Smooth muscle cell (in vitro differentiated cells): ENCODE results near the gene VAV2. TPM values are rescaled to one million over a fixed set of nuclear protein-coding genes. Genes with fewer than 3 reads are reported as not detected.
A peak's percentile ranks its signal among the peaks of the same experiment; 100 is the strongest.

ENCODE experiments used
- DNase-seq: peaks from one replicate; lab custom pipeline; 2025; ENCODE audit not compliant: unreplicated experiment; lab: John Stamatoyannopoulos, UW
- H2AFZ ChIP-seq: fragments of 200-600 bp; sonication (generic); 2 replicates; pipeline ENCODE4 v1.6.0; 2016; ENCODE audit warnings: antibody characterized with exemption, low read depth, mild to moderate bottlenecking
- H3F3A ChIP-seq: fragments of 200-600 bp; sonication (generic); 2 replicates; pipeline ENCODE4 v1.6.0; 2017; ENCODE audit warnings: antibody characterized with exemption, low read depth
- H3K27ac ChIP-seq: fragments of 200-600 bp; sonication (generic); 2 replicates; pipeline ENCODE4 v1.5.1; 2016; ENCODE audit warnings: low read depth, mild to moderate bottlenecking
- H3K27me3 ChIP-seq: fragments of 200-600 bp; sonication (generic); 2 replicates; pipeline ENCODE4 v1.6.1; 2016; ENCODE audit warnings: low read depth, mild to moderate bottlenecking
- H3K36me3 ChIP-seq: fragments of 200-600 bp; sonication (generic); 2 replicates; pipeline ENCODE4 v1.5.1; 2016; ENCODE audit warnings: low read depth
- H3K4me1 ChIP-seq: fragments of 200-600 bp; sonication (generic); 2 replicates; pipeline ENCODE4 v1.5.1; 2016; ENCODE audit warnings: low read depth
- H3K4me2 ChIP-seq: fragments of 200-600 bp; sonication (generic); 2 replicates; pipeline ENCODE4 v1.6.0; 2016; ENCODE audit warnings: mild to moderate bottlenecking
- H3K4me3 ChIP-seq: fragments of 200-600 bp; sonication (generic); 2 replicates; pipeline ENCODE4 v1.5.1; 2016; ENCODE audit warnings: mild to moderate bottlenecking
- H3K79me2 ChIP-seq: fragments of 200-600 bp; sonication (generic); 2 replicates; pipeline ENCODE4 v1.6.0; 2016; ENCODE audit warnings: low read depth, mild to moderate bottlenecking
- H3K9ac ChIP-seq: fragments of 200-600 bp; sonication (generic); 2 replicates; pipeline ENCODE4 v1.6.0; 2016; ENCODE audit warnings: low read depth
- H3K9me3 ChIP-seq: fragments of 200-600 bp; sonication (generic); replicated peaks from 2 replicates; pipeline ENCODE4 v1.5.1; 2016; ENCODE audit warnings: low read depth
- H4K20me1 ChIP-seq: fragments of 200-600 bp; sonication (generic); 2 replicates; pipeline ENCODE4 v1.6.0; 2016; ENCODE audit warnings: low read depth
- WGBS: methylation state at CpG from one replicate; pipeline ENCODE4 v1.1.7; 2016; ENCODE audit warnings: low lambda C conversion rate; 5-methylcytosine and 5-hydroxymethylcytosine counted together
- polyA plus RNA-seq: library from polyadenylated mRNA; unstranded; fragments of >200 nt; fragmentation: Nextera tagmentation; extraction: Ambion mirVana; gene quantifications from 2 replicates; pipeline ENCODE4 v1.2.1, GENCODE V29; 2016
- total RNA-seq: library from RNA; depleted of rRNA; stranded (reverse); fragments of >200 nt; gene quantifications from 2 replicates; pipeline ENCODE4 v1.2.3, GENCODE V29; 2014
- TF ChIP-seq, protein P1 (sequence below): fragments of 200-600 bp; sonication (generic); IDR thresholded peaks from 2 replicates; pipeline ENCODE4 v1.5.1; 2017; ENCODE audit warnings: borderline replicate concordance, mild to moderate bottlenecking, antibody characterized with exemption; ENCODE audit not compliant: insufficient read depth, poor library complexity, severe bottlenecking

VAV2 gene
- total and polyA plus RNA-seq, 2 experiments from 2014 or later, result 26.2 to 35.3 TPM

DNA sequence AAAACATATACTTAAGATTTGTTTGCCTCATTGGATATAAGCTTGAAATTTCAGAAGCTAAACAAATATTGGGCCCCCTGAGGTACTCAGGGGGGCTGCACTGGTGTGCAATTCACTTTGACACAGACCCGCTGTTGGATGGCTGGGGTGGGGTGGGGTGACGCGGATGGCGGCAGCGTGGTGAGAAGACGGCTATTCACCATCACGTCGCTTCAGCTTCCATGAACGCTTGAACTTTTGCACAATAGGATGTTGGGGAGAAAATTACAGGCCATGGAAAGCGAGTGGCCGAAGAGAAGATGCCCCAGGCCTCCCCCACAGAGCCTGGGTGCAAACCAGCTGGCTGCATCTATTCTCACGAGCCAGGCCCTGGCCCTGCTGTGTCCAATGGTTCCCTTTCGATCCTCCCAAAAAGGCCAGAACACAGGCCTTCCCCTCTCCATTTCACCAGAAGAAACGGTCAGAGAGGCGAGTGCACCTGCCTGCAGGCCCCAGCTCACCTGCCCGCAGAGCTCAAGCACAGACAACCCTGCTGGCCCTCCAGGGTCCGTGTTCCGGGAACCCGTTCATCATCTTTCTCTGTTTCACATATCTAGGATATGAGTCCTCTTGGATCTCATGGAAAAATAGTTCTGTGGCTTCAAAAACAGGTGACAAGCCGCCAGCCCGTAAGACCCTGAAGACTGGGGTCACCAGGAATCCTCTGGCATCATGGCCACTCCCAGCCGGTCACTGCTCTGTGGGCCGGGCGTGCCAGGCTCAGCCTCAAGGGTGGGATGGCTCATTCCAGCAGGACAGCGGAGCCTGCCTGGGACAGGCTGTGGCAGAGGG, 207.2 kb downstream of the VAV2 start:
- H3K4me3 ChIP-seq, result no peak overlapping the region
- H3K79me2 ChIP-seq, result no peaks in the 10 kb centered on the region
- no peak for DNase-seq
- no peaks in the 10 kb centered on the region for H3K36me3 ChIP-seq
- no peak overlapping the region for H3K9ac ChIP-seq
- H3F3A ChIP-seq, result peaks cover 7% of the 10 kb centered on the region
- H2AFZ ChIP-seq, result no peak overlapping the region
- 99% methylated on average over 25 of the region's 25 CpGs for WGBS
- H3K4me2 ChIP-seq, result no peak overlapping the region
- H3K27me3 ChIP-seq, result no peaks in the 10 kb centered on the region
- H3K27ac ChIP-seq, result no peak overlapping the region
- H3K4me1 ChIP-seq, result no peaks in the 10 kb centered on the region
- peaks cover 47% of the 10 kb centered on the region for H4K20me1 ChIP-seq
- TF ChIP-seq, protein P1, sequence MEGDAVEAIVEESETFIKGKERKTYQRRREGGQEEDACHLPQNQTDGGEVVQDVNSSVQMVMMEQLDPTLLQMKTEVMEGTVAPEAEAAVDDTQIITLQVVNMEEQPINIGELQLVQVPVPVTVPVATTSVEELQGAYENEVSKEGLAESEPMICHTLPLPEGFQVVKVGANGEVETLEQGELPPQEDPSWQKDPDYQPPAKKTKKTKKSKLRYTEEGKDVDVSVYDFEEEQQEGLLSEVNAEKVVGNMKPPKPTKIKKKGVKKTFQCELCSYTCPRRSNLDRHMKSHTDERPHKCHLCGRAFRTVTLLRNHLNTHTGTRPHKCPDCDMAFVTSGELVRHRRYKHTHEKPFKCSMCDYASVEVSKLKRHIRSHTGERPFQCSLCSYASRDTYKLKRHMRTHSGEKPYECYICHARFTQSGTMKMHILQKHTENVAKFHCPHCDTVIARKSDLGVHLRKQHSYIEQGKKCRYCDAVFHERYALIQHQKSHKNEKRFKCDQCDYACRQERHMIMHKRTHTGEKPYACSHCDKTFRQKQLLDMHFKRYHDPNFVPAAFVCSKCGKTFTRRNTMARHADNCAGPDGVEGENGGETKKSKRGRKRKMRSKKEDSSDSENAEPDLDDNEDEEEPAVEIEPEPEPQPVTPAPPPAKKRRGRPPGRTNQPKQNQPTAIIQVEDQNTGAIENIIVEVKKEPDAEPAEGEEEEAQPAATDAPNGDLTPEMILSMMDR, result no peak
- H3K9me3 ChIP-seq, result no peaks in the 10 kb centered on the region

DNA sequence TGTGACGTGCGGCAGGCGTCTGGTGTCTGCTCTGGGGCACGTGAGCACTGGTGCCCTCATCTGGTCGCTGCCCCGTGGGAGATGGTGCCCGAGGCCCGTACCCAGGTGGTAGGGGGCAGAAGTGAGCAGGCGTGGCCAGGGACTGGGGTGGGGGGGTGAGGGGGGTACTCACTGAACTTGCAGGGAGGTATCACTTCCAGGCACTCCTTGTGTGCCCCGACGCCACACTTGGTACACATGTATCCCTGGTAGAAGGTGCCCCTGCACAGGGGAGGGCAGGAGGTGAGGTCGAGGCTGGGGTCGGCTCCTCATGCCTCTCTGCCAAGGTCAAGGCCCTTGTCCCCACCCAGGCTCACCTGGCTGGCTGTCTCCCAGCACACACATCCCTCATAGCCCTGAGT, 208.8 kb downstream of the VAV2 start:
- no peaks in the 10 kb centered on the region for H3K79me2 ChIP-seq
- no peaks in the 10 kb centered on the region for H3K4me1 ChIP-seq
- H3K4me2 ChIP-seq, result no peak overlapping the region
- H3K36me3 ChIP-seq, result no peaks in the 10 kb centered on the region
- H3K9me3 ChIP-seq, result no peaks in the 10 kb centered on the region
- H3K4me3 ChIP-seq, result no peak overlapping the region
- TF ChIP-seq, protein P1, result no peak
- no peak overlapping the region for H3K9ac ChIP-seq
- H3K27ac ChIP-seq, result no peak overlapping the region
- no peak for DNase-seq
- H3K27me3 ChIP-seq, result no peaks in the 10 kb centered on the region
- 93% methylated on average over 4 of the region's 13 CpGs for WGBS
- peaks cover 7% of the 10 kb centered on the region for H3F3A ChIP-seq
- peaks cover 39% of the 10 kb centered on the region for H4K20me1 ChIP-seq
- H2AFZ ChIP-seq, result no peak overlapping the region

DNA sequence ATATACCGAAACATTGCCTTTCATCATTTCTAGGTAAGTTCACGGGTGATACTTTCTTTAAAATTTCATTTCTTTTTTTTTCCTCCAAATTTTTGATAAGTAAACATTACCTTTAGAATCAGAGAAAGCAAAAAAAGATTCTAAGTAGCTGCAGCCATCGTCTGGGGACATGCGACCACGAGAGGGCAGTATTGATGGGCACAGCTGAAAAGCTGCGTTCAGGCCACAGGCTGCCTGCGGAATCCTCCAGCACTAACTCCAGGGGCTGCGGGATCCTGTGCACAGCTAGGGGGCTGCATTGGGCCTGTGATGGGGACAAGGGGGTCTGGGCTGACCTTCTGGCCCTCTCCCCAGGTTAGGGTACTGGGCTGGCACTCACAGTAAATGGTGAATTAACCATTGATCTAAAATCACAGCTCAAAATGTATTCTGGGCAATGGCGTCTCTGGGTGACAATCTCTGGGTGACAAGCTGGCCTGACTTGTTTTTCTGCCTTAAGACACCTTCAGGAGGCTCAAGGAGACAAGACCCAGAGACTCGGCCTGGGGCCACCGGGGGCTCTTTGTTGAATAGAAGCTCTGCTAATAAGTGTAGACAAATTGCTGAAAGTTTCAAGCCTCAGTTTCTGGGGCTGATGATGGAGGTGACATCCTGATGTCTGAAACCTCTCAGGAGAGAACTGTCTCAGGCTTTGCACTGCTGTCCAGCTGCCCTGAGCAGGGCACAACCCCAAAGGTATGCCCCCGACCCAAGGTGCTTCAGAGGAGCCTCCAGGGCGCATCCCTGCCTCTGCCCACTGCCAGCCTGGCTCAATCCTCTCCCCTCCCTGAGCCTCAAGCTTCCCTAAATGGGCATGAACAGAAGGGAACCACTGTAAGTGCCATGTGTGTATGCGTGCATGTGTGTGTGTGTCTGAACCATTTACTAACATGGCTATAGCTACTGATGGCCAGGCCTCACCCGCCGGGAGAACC, 209.7 kb downstream of the VAV2 start:
- Histone ChIP-seq H2AFZ (no peak overlapping the region), H3K4me3 (no peak overlapping the region), H3K4me1 (no peaks in the 10 kb centered on the region), H3K9ac (no peak overlapping the region), H3K27ac (peak overlapping the region; percentile 32), H3K4me2 (peak overlapping the region; percentile 15), H3K27me3 (no peaks in the 10 kb centered on the region), H3F3A (peaks cover 7% of the 10 kb centered on the region), H3K79me2 (no peaks in the 10 kb centered on the region), H4K20me1 (peaks cover 34% of the 10 kb centered on the region), H3K9me3 (no peaks in the 10 kb centered on the region), H3K36me3 (no peaks in the 10 kb centered on the region)
- WGBS, result 50% methylated on average over 16 of the region's 16 CpGs
- DNase-seq, result peak; percentile 13
- TF ChIP-seq, protein P1, result peak; percentile 85
